Psoas muscle (tissue), 8 donors: ENCODE data around the gene ADIPOR2. TPM values are rescaled to one million over a fixed set of nuclear protein-coding genes. Genes with fewer than 3 reads are reported as not detected.

Experiments
- ATAC-seq, 4 donors: fragments of 200-7000 bp; cut with Tn5 transposase; one replicate each; pipeline ENCODE4 v1.9.1; 2020; ENCODE audit warnings: moderate library complexity in 3 of 4, mild to moderate bottlenecking in 2 of 4
- DNase-seq, 2 donors: peaks; one replicate each; pipeline ENCODE4 v3.0.0-alpha.2; 2020
- H3K27ac ChIP-seq: fragments of 200-600 bp; one replicate; pipeline ENCODE4 v1.8.0; 2022
- H3K27me3 ChIP-seq, 3 donors: fragments of 200-600 bp in 1 of 3; one replicate each; pipeline versions ENCODE4 v1.6.1 to v1.8.0; 2013 to 2022; ENCODE audit warnings: low read length in 2 of 3, mild to moderate bottlenecking in 2 of 3, moderate library complexity in 1 of 3; ENCODE audit not compliant: insufficient read depth in 3 of 3
- H3K36me3 ChIP-seq, 2 donors: fragments of 200-600 bp in 1 of 2; one replicate each; pipeline versions ENCODE4 v1.6.1 to v1.8.0; 2013 to 2022; ENCODE audit warnings: low read depth in 1 of 2, mild to moderate bottlenecking in 1 of 2, moderate library complexity in 1 of 2; ENCODE audit not compliant: insufficient read depth in 1 of 2
- H3K4me1 ChIP-seq: fragments of 200-600 bp; one replicate; pipeline ENCODE4 v1.8.0; 2022
- H3K4me3 ChIP-seq: fragments of 200-600 bp; one replicate; pipeline ENCODE4 v1.8.0; 2022; ENCODE audit warnings: mild to moderate bottlenecking
- H3K9me3 ChIP-seq: fragments of 200-600 bp; one replicate; pipeline ENCODE4 v1.8.0; 2022
- WGBS, 3 donors: extraction: QIAGEN DNeasy Blood & Tissue Kit; methylation state at CpG; one replicate each; pipeline versions ENCODE4 v1.1.6 to v1.1.7; 2013; 5-methylcytosine and 5-hydroxymethylcytosine counted together
- intact Hi-C, 2 donors: fragments of 100-400 bp; cut with DNase I; formaldehyde crosslinking; loops; one replicate each; pipeline versions ENCODE4 v1.11.0 to v1.14.2; 2022
- polyA plus RNA-seq, 3 donors: library from polyadenylated mRNA; stranded (reverse); fragments of 200-250 nt; gene quantifications; one replicate each; pipeline ENCODE4 v1.2.3, GENCODE V29; 2013
- total RNA-seq, 4 donors: library from RNA; stranded (reverse); fragmentation: NEBNext Ultra II Directional in 2 of 4; extraction: Animal tissue kit (Norgen Biotek cat#: 25700) in 2 of 4; gene quantifications; one replicate each; pipeline versions ENCODE4 v1.2.1 to v1.2.4, GENCODE V29; 2021 to 2023
- TF ChIP-seq, protein P1 (sequence below): fragments of 200-600 bp; IDR thresholded peaks from one replicate; pipeline ENCODE4 v1.8.0; 2022; ENCODE audit warnings: antibody characterized with exemption
- donor health status: healthy with polysubstance abuse.
- donor health status: DM: no; HTN: no; CAD: no; lungs with moderate emphysema.
- donor health status: Bipolar disorder and iron deficiency.
- donor health status: healthy.
- donor health status: DM: yes; HTN: yes; CAD: no.
- donor health status: DM: no; HTN: no; CAD: no.
- donor health status: DM: no; HTN: no; CAD: no.
- donor health status: DM: yes; HTN: yes; CAD: no.

The ADIPOR2 gene
- total and polyA plus RNA-seq, 7 donors = 28.6 to 52.1 (median 44.2) TPM

DNA sequence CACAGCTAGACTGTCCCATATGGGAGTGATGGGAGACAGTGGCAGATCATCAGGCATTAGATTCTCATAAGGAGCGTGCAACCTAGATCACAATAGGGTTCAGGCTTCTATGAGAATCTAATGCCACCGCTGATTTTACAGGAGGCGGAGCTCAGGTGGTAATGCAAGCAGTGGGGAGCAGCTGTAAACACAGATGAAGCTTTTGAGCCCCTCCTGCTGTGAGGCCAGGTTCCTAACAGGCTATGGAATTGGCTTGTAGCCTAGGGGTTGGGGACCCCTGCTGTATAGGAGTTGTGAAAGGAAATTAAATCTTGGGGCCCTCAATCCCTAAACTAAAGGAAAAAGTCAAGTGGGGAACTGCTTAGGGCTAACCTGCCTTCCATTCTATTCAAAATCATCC is 29.6 kb downstream of the ADIPOR2 start:
- Histone ChIP-seq H3K27ac (peak overlapping the region; percentile 71), H3K4me1 (peaks cover 73% of the 10 kb centered on the region), H3K36me3 (no peaks in the 10 kb centered on the region), H3K4me3 (no peak overlapping the region), H3K9me3 (no peaks in the 10 kb centered on the region), H3K27me3 (no peaks in the 10 kb centered on the region)
- no peak for DNase-seq
- 91 to 92% (median 91%) methylated on average over 3 of the region's 3 CpGs for WGBS, 3 donors
- ATAC-seq = no peak
- intact Hi-C loops = loop anchor here in 1 of 2 donors (2.0 kb wide), 1 partner anchor 50 kb away; no protein-coding TSS in a partner anchor
- TF ChIP-seq, protein P1, sequence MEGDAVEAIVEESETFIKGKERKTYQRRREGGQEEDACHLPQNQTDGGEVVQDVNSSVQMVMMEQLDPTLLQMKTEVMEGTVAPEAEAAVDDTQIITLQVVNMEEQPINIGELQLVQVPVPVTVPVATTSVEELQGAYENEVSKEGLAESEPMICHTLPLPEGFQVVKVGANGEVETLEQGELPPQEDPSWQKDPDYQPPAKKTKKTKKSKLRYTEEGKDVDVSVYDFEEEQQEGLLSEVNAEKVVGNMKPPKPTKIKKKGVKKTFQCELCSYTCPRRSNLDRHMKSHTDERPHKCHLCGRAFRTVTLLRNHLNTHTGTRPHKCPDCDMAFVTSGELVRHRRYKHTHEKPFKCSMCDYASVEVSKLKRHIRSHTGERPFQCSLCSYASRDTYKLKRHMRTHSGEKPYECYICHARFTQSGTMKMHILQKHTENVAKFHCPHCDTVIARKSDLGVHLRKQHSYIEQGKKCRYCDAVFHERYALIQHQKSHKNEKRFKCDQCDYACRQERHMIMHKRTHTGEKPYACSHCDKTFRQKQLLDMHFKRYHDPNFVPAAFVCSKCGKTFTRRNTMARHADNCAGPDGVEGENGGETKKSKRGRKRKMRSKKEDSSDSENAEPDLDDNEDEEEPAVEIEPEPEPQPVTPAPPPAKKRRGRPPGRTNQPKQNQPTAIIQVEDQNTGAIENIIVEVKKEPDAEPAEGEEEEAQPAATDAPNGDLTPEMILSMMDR = no peak

DNA sequence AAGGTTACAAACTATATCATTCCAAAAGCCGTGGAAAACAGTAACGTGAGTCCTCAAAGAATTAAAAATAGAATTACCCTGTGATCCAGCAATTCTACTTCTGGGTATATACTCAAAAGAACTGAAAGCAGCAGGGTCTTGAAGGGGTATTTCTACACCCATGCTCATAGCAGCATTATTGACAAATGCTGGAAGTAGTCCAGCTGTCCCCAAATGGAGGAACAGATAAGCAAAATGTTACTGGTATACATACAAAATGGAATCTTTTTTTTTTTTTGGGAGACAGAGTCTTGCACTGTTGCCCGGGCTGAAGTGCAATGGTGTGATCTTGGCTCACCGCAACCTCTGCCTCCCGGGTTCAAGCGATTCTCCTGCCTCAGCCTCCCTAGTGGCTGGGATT is 32.9 kb downstream of the ADIPOR2 start:
- 54 to 68% (median 58%) methylated on average over 6 of the region's 6 CpGs for WGBS, 3 donors
- DNase-seq (no peak), ATAC-seq (no peak)
- no peaks in the 10 kb centered on the region for H3K27me3 ChIP-seq
- H3K4me3 ChIP-seq = peak overlapping the region; percentile 39
- H3K36me3 ChIP-seq = peaks cover 0 to 3% of the 10 kb centered on the region in 2 donors
- H3K27ac ChIP-seq = peak overlapping the region; percentile 72
- no peaks in the 10 kb centered on the region for H3K9me3 ChIP-seq
- peaks cover 64% of the 10 kb centered on the region for H3K4me1 ChIP-seq
- TF ChIP-seq, protein P1 = no peak
- intact Hi-C loops = no loop called here

DNA sequence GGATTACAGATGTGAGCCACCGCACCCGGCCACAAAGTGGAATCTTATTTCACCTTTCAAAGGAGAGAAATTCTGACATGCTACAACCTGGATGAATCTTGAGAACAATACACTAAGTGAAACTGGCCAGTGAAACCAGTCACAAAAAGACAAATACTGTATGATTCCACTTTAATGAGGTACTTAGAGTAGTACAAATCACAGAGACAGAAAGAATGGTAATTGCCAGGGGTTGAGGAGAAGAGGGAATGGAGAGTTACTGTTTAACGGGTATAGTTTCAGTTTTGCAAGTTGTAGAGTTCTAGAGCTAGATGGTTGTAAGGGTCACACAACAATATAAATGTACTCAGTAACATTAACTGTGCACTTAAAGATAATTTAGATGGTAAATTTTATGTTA is 33.4 kb downstream of the ADIPOR2 start:
- ATAC-seq (no peak), DNase-seq (no peak)
- H3K36me3 ChIP-seq = peaks cover 0 to 3% of the 10 kb centered on the region in 2 donors
- no peaks in the 10 kb centered on the region for H3K9me3 ChIP-seq
- intact Hi-C loops = no loop called here
- peaks cover 62% of the 10 kb centered on the region for H3K4me1 ChIP-seq
- 52 to 70% (median 56%) methylated on average over 3 of the region's 3 CpGs for WGBS, 3 donors
- H3K4me3 ChIP-seq = peak overlapping the region; percentile 39
- H3K27me3 ChIP-seq = no peaks in the 10 kb centered on the region
- peak overlapping the region; percentile 72 for H3K27ac ChIP-seq
- TF ChIP-seq, protein P1 = no peak

DNA sequence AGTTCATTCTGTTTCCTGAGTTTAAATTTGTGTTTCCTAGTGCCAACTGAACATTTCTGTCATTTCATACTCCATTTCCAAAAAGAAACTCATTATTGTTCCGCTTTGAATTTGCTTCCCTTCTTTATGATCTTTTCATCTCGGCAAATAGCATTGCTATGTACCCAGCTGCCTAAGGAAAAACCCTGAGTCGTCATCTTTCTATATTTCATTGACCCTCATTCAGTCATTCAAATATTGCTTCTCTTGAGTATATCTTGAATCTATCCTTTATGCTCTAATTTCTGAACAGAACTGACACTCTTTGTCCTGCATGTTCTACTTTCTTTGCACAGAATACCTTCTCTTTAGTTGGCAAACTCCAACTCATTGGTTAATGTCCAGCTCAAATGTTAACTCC is 35.9 kb downstream of the ADIPOR2 start:
- Histone ChIP-seq H3K36me3 (peaks cover 0 to 3% of the 10 kb centered on the region in 2 donors), H3K4me1 (peaks cover 40% of the 10 kb centered on the region), H3K9me3 (no peaks in the 10 kb centered on the region), H3K27ac (no peak overlapping the region), H3K27me3 (no peaks in the 10 kb centered on the region), H3K4me3 (no peak overlapping the region)
- DNase-seq (no peak), ATAC-seq (no peak)
- 64 to 75% (median 64%) methylated on average over 3 of the region's 3 CpGs for WGBS, 3 donors
- TF ChIP-seq, protein P1 = no peak
- intact Hi-C loops = no loop called here

DNA sequence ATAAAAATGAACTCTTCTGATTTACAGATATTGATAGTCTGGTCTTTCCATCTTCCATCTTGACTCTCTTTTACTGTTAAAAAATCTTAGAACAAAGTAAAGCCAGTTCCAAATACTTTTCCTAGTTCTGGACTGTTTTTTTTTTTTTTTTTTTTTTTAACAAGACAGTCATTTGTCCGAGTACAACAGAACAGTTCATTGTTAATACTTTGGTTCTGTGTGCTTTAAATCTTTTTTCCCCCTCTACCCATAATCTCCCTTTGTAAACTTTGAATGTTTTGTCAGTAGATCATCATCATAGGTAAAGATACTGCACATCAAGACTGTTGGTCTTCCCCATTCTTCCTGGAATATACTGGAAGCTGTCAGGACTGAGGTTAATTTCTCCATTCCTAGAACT is 38.0 kb downstream of the ADIPOR2 start:
- Histone ChIP-seq H3K36me3 (peaks cover 0 to 3% of the 10 kb centered on the region in 2 donors), H3K4me3 (no peak overlapping the region)
- intact Hi-C loops = no loop called here

More for the DNA sequence above, 38.0 kb downstream of the ADIPOR2 start:
- H3K4me1 ChIP-seq = peaks cover 29% of the 10 kb centered on the region
- no peaks in the 10 kb centered on the region for H3K9me3 ChIP-seq
- no peaks in the 10 kb centered on the region for H3K27me3 ChIP-seq
- TF ChIP-seq, protein P1 = no peak
- H3K27ac ChIP-seq = no peak overlapping the region
- ATAC-seq (no peak), DNase-seq (no peak)
- 65 to 100% (median 93%) methylated on average over 1 of the region's 1 CpG for WGBS, 3 donors
